Measurements from ENCODE around the gene CYP2B6.
"Not testable (repeated sequence)": the region's sequence is repeated elsewhere in the genome, so short reads cannot be mapped to it uniquely, and the experiment has no call there.

Gene CYP2B6

GRCh38 chr19:41039806-41040205 is 48.7 kb downstream of the CYP2B6 start:
- no peak for DNase-seq

- not testable (repeated sequence) for DNase-seq
These were observed 54.0 kb downstream of the CYP2B6 start for GRCh38 chr19:41045095-41045494.

- no peak for DNase-seq
These were observed 59.3 kb downstream of the CYP2B6 start for GRCh38 chr19:41050426-41050825.

- DNase-seq, result not testable (repeated sequence)
These were observed 61.1 kb downstream of the CYP2B6 start for GRCh38 chr19:41052162-41052561.

GRCh38 chr19:41053331-41053730 is 62.2 kb downstream of the CYP2B6 start:
- not testable (repeated sequence) for DNase-seq

- DNase-seq, result no peak
These were observed 74.0 kb downstream of the CYP2B6 start for GRCh38 chr19:41064974-41065569.
